ENCODE results near the gene RAB11FIP3.
"Not testable (repeated sequence)": the region's sequence is repeated elsewhere in the genome, so short reads cannot be mapped to it uniquely, and the experiment has no call there.

The RAB11FIP3 gene

GRCh38 chr16:490768-491167 lies 65.3 kb downstream of the RAB11FIP3 start:
- Histone ChIP-seq H3K27ac (no peak overlapping the region), H3K27me3 (ENCODE audit: insufficient read depth, low read depth, severe bottlenecking) (no peaks in the 10 kb centered on the region), H3K9me3 (ENCODE audit: severe bottlenecking) (no peaks in the 10 kb centered on the region), H3K36me3 (peaks cover 36% of the 10 kb centered on the region), H3K4me3 (ENCODE audit: low read depth, low read length) (no peak overlapping the region)
- TF ChIP-seq CTCF (IDR thresholded peaks at IDR 0.05; ENCODE audit: low read depth, low read length), result no peak
- no peak for DNase-seq

- no peak for TF ChIP-seq CTCF (IDR thresholded peaks at IDR 0.05; ENCODE audit: low read depth, low read length)
- DNase-seq, result no peak
- H3K9me3 ChIP-seq (ENCODE audit: severe bottlenecking), result no peaks in the 10 kb centered on the region
- H3K4me3 ChIP-seq (ENCODE audit: low read depth, low read length), result no peak overlapping the region
- H3K27ac ChIP-seq, result no peak overlapping the region
- H3K27me3 ChIP-seq (ENCODE audit: insufficient read depth, low read depth, severe bottlenecking), result no peaks in the 10 kb centered on the region
- peaks cover 32% of the 10 kb centered on the region for H3K36me3 ChIP-seq
These were observed 65.9 kb downstream of the RAB11FIP3 start for GRCh38 chr16:491220-491919.

- no peak overlapping the region for H3K27ac ChIP-seq
- no peaks in the 10 kb centered on the region for H3K9me3 ChIP-seq (ENCODE audit: severe bottlenecking)
- no peak for DNase-seq
- no peaks in the 10 kb centered on the region for H3K27me3 ChIP-seq (ENCODE audit: insufficient read depth, low read depth, severe bottlenecking)
- no peak overlapping the region for H3K4me3 ChIP-seq (ENCODE audit: low read depth, low read length)
- TF ChIP-seq CTCF (IDR thresholded peaks at IDR 0.05; ENCODE audit: low read depth, low read length), result no peak
- peaks cover 28% of the 10 kb centered on the region for H3K36me3 ChIP-seq
These were observed 66.9 kb downstream of the RAB11FIP3 start for GRCh38 chr16:492211-492875.

- not testable (repeated sequence) for H3K27me3 ChIP-seq (ENCODE audit: insufficient read depth, low read depth, severe bottlenecking); H3K27ac ChIP-seq; DNase-seq; H3K4me3 ChIP-seq (ENCODE audit: low read depth, low read length); H3K9me3 ChIP-seq (ENCODE audit: severe bottlenecking)
- H3K36me3 ChIP-seq, result peaks cover 20% of the 10 kb centered on the region
These were observed 69.2 kb downstream of the RAB11FIP3 start for GRCh38 chr16:494676-495075.

GRCh38 chr16:495127-495748 lies 69.8 kb downstream of the RAB11FIP3 start:
- DNase-seq, result peak; percentile 67
- Histone ChIP-seq H3K4me3 (ENCODE audit: low read depth, low read length) (no peak overlapping the region), H3K36me3 (peaks cover 16% of the 10 kb centered on the region), H3K27me3 (ENCODE audit: insufficient read depth, low read depth, severe bottlenecking) (no peaks in the 10 kb centered on the region), H3K27ac (no peak overlapping the region), H3K9me3 (ENCODE audit: severe bottlenecking) (no peaks in the 10 kb centered on the region)
- peak; percentile 73 for TF ChIP-seq CTCF (IDR thresholded peaks at IDR 0.05; ENCODE audit: low read depth, low read length)

DNA sequence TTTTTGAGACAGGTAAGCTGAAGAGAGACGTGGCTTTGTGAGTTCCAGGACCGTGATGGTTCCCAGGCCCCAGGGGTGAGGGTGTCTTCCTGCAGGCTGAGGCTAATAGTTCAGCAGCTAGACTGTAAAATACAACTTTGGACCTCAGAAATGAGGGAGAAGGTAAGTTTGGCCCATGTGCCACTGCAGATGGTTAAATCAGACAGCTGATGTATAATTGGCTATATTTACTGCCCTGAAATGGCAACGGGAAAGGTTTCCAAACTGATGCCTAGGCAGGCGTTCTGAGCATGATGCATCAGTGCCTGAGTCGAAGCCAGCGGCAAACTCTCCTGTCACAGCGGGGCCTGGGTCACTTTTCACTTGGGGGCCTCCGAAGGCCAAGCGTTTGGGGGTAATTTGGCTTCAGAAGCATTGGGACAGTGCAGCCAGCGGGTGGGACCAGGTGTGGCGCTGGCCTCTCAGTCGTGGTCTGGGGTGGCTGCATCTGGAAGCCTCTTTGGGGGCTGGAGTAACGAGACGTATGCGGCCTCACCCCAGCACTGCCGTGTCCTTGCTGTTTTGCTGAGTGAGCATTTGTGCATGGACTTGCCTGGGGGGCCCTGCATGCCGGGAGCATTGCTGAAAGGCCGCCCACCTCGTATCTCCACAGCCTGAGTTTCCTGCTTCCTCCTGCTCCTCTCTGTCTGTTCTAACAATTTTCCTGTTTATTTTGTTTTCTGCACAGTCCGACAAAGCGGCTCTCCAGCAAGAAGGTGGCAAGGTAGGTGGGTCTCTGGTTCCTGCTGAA lies 70.8 kb downstream of the RAB11FIP3 start:
- no peak overlapping the region for H3K4me3 ChIP-seq (ENCODE audit: low read depth, low read length)
- no peak overlapping the region for H3K27ac ChIP-seq
- no peaks in the 10 kb centered on the region for H3K27me3 ChIP-seq (ENCODE audit: insufficient read depth, low read depth, severe bottlenecking)
- DNase-seq, result no peak
- peaks cover 10% of the 10 kb centered on the region for H3K36me3 ChIP-seq
- no peak for TF ChIP-seq CTCF (IDR thresholded peaks at IDR 0.05; ENCODE audit: low read depth, low read length)
- H3K9me3 ChIP-seq (ENCODE audit: severe bottlenecking), result no peaks in the 10 kb centered on the region
